B cell (primary cell): ENCODE data around the gene KRT73. TPM values are rescaled to one million over a fixed set of nuclear protein-coding genes. Genes with fewer than 3 reads are reported as not detected.

Source experiments
- ATAC-seq: fragments of 200-7000 bp; cut with Tn5 transposase; one replicate; pipeline ENCODE4 v1.10.0; 2021; ENCODE audit warnings: low read depth, mild to moderate bottlenecking, moderate number of reproducible peaks, moderate library complexity
- CTCF ChIA-PET: fragments of 350-600 bp; sonication (Branson Sonifier 250); formaldehyde crosslinking; loops from one replicate; lab custom pipeline; 2021; ENCODE audit warnings: antibody characterized with exemption, inconsistent platforms; lab: Charles Lee
- POLR2A ChIA-PET: fragments of 350-600 bp; sonication (Branson Sonifier 250); formaldehyde crosslinking; loops from one replicate; lab custom pipeline; 2021; ENCODE audit warnings: antibody characterized with exemption; lab: Charles Lee
- DNase-seq: peaks from one replicate; pipeline ENCODE4 v3.0.0; 2013
- H2AFZ ChIP-seq: 2 replicates; pipeline ENCODE4 v1.6.1; 2012; ENCODE audit warnings: mild to moderate bottlenecking, low read depth, low read length; ENCODE audit not compliant: insufficient read depth, poor library complexity, severe bottlenecking
- H3K27ac ChIP-seq, 2 donors: 1 replicate in 1 of 2; 2 replicates in 1 of 2; pipeline ENCODE4 v1.5.1; 2012 to 2013; ENCODE audit warnings: low read length in 2 of 2, mild to moderate bottlenecking in 2 of 2, moderate library complexity in 1 of 2
- H3K27me3 ChIP-seq, 4 experiments: fragments of 200-600 bp in 1 of 4; sonication (generic) in 1 of 4; replicated peaks in 1 of 4; 1 replicate in 2 of 4; 2 replicates in 2 of 4; pipeline versions ENCODE4 v1.6.1 to v1.7.0; 2013 to 2016; ENCODE audit warnings: low read length in 3 of 4, mild to moderate bottlenecking in 2 of 4, mixed read lengths in 1 of 4, moderate library complexity in 1 of 4; ENCODE audit not compliant: insufficient read depth in 4 of 4, control insufficient read depth in 3 of 4; ENCODE audit errors: control extremely low read depth in 1 of 4
- H3K36me3 ChIP-seq, 2 experiments: replicated peaks in 1 of 2; 1 replicate in 1 of 2; 2 replicates in 1 of 2; pipeline versions ENCODE4 v1.6.1 to v1.7.1; 2013; ENCODE audit warnings: low read length in 1 of 2; ENCODE audit not compliant: insufficient read depth in 2 of 2, control insufficient read depth in 1 of 2; ENCODE audit errors: control extremely low read depth in 1 of 2, extremely low read depth in 1 of 2
- H3K4me1 ChIP-seq, 2 donors: fragments of 200-600 bp in 1 of 2; sonication (generic) in 1 of 2; 1 replicate in 1 of 2; 2 replicates in 1 of 2; pipeline versions ENCODE4 v1.5.1 to v1.6.1; 2013 to 2017; ENCODE audit warnings: low read length in 2 of 2; ENCODE audit not compliant: control insufficient read depth in 2 of 2, insufficient read depth in 2 of 2
- H3K4me2 ChIP-seq: replicated peaks from 2 replicates; pipeline ENCODE3; 2012; ENCODE audit warnings: mild to moderate bottlenecking, low read depth, low read length; ENCODE audit not compliant: poor library complexity, severe bottlenecking
- H3K4me3 ChIP-seq, 5 experiments: fragments of 200-600 bp in 1 of 5; sonication (generic) in 1 of 5; 1 replicate in 3 of 5; 2 replicates in 2 of 5; pipeline versions ENCODE4 v1.5.1 to v1.7.0; 2011 to 2016; ENCODE audit warnings: low read length in 4 of 5, mild to moderate bottlenecking in 4 of 5, low read depth in 2 of 5, control low read depth in 1 of 5, moderate library complexity in 1 of 5; ENCODE audit not compliant: insufficient read depth in 1 of 5; ENCODE audit errors: control extremely low read depth in 1 of 5, extremely low read depth in 1 of 5
- H3K79me2 ChIP-seq: fragments of 200-600 bp; sonication (generic); one replicate; pipeline ENCODE4 v1.6.0; 2016; ENCODE audit warnings: low read length; ENCODE audit not compliant: control insufficient read depth, insufficient read depth
- H3K9ac ChIP-seq: fragments of 200-600 bp; sonication (generic); 2 replicates; pipeline ENCODE4 v1.6.1; 2017; ENCODE audit warnings: mild to moderate bottlenecking, low read length, moderate library complexity
- H3K9me3 ChIP-seq, 3 donors: one replicate each; pipeline versions ENCODE4 v1.6.1 to v1.7.1; 2013; ENCODE audit warnings: low read length in 2 of 3; ENCODE audit not compliant: control insufficient read depth in 2 of 3, insufficient read depth in 1 of 3; ENCODE audit errors: control extremely low read depth in 1 of 3
- H4K20me1 ChIP-seq: 2 replicates; pipeline ENCODE4 v1.6.0; 2012; ENCODE audit warnings: mild to moderate bottlenecking, low read length; ENCODE audit not compliant: insufficient read depth, control insufficient read depth, poor library complexity, severe bottlenecking
- H3K27ac Mint-ChIP-seq: one replicate; pipeline ENCODE4 v1.8.0; 2021; ENCODE audit warnings: mixed read lengths
- H3K27me3 Mint-ChIP-seq: one replicate; pipeline ENCODE4 v1.8.0; 2021; ENCODE audit warnings: mixed read lengths
- H3K4me1 Mint-ChIP-seq: one replicate; pipeline ENCODE4 v1.8.0; 2021; ENCODE audit warnings: mixed read lengths
- H3K4me3 Mint-ChIP-seq: one replicate; pipeline ENCODE4 v1.8.0; 2021; ENCODE audit warnings: mixed read lengths
- H3K9me3 Mint-ChIP-seq: one replicate; pipeline ENCODE4 v1.8.0; 2022; ENCODE audit warnings: mixed read lengths; ENCODE audit not compliant: insufficient read depth
- EZH2 ChIP-seq: IDR thresholded peaks from 2 replicates; pipeline ENCODE4 v1.6.1; 2012; ENCODE audit warnings: borderline replicate concordance, low read depth, mild to moderate bottlenecking, moderate library complexity, low read length; ENCODE audit not compliant: insufficient read depth, poor library complexity, severe bottlenecking
- WGBS: methylation state at CpG from one replicate; pipeline ENCODE4 v1.1.5; 2013; ENCODE audit warnings: missing lambda C conversion rate; ENCODE audit not compliant: insufficient coverage; 5-methylcytosine and 5-hydroxymethylcytosine counted together
- intact Hi-C: fragments of 100-400 bp; cut with micrococcal nuclease; formaldehyde crosslinking; loops from one replicate; pipeline ENCODE4 v1.10.0; 2022
- polyA plus RNA-seq: library from polyadenylated mRNA; depleted of rRNA; stranded (reverse); fragments of >200 nt; gene quantifications from 2 replicates; pipeline ENCODE4 v1.2.3, GENCODE V29; 2012
- total RNA-seq, 2 donors: library from RNA; stranded (reverse); fragments of 120-200 nt in 1 of 2; gene quantifications; 1 replicate in 1 of 2; 2 replicates in 1 of 2; pipeline versions ENCODE4 v1.2.3 to v1.2.4, GENCODE V29; 2013 to 2022
- TF ChIP-seq, protein P1 (sequence below): fragments of 200-600 bp; IDR thresholded peaks from one replicate; pipeline ENCODE4 v1.8.0; 2022; ENCODE audit warnings: antibody characterized with exemption, mild to moderate bottlenecking

Gene KRT73
- total and polyA plus RNA-seq, 2 donors (not counting 1 experiment from before 2014, with no cell fraction given) = 0.07 TPM; not detected in 1

- intact Hi-C loops = no loop called here
- no peak overlapping the region for H3K27ac Mint-ChIP-seq
- H3K9me3 Mint-ChIP-seq = no peaks in the 10 kb centered on the region
- H3K79me2 ChIP-seq = no peaks in the 10 kb centered on the region
- ChIA-PET POLR2A (no interaction called here), CTCF (no interaction called here)
- no peaks in the 10 kb centered on the region for H3K4me1 Mint-ChIP-seq
- no peak overlapping the region for H3K9ac ChIP-seq
- no peak overlapping the region for H3K4me3 Mint-ChIP-seq
- H3K4me2 ChIP-seq = no peak overlapping the region
- peaks cover 0 to 3% (median 0%) of the 10 kb centered on the region in 4 experiments for H3K27me3 ChIP-seq
- H2AFZ ChIP-seq = no peak overlapping the region
- no peaks in the 10 kb centered on the region for H3K4me1 ChIP-seq
- H3K9me3 ChIP-seq = peaks cover 0 to 9% (median 3%) of the 10 kb centered on the region in 3 donors
- DNase-seq (no peak), ATAC-seq (no peak)
- no peak overlapping the region for H3K4me3 ChIP-seq
- H3K27ac ChIP-seq = no peak overlapping the region
- no peaks in the 10 kb centered on the region for H3K36me3 ChIP-seq
- 80% methylated on average over 6 of the region's 6 CpGs for WGBS
- H3K27me3 Mint-ChIP-seq = peaks cover 6% of the 10 kb centered on the region
- no peak for TF ChIP-seq EZH2
- TF ChIP-seq, protein P1, sequence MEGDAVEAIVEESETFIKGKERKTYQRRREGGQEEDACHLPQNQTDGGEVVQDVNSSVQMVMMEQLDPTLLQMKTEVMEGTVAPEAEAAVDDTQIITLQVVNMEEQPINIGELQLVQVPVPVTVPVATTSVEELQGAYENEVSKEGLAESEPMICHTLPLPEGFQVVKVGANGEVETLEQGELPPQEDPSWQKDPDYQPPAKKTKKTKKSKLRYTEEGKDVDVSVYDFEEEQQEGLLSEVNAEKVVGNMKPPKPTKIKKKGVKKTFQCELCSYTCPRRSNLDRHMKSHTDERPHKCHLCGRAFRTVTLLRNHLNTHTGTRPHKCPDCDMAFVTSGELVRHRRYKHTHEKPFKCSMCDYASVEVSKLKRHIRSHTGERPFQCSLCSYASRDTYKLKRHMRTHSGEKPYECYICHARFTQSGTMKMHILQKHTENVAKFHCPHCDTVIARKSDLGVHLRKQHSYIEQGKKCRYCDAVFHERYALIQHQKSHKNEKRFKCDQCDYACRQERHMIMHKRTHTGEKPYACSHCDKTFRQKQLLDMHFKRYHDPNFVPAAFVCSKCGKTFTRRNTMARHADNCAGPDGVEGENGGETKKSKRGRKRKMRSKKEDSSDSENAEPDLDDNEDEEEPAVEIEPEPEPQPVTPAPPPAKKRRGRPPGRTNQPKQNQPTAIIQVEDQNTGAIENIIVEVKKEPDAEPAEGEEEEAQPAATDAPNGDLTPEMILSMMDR = no peak
- H4K20me1 ChIP-seq = no peaks in the 10 kb centered on the region
These were observed 30.7 kb upstream of the KRT73 start for GRCh38 chr12:52649066-52649465.

DNA sequence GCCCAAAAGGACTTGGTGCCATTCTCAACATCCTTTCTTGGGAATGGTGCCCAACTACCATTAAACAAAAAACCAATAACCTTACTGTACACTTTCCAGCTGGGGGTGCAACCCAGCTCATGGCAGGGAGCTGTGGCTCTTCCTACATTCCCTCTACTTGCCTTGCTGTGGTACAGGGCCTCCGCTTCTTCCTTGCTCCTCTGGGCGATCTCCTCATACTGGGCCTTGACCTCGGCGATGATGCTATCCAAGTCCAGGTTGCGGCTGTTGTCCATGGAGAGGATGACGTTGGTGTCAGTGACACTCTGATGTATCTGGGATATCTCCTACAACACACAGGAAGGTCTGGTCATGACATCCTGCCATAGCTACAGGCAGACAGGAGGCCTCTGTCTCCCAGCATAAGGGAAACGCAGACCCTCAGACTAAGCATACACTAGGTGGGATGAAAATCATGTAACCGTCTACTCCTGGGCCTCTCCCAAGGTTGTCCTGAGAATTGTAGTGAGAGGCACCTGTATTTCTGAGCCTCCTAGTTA is 29.7 kb upstream of the KRT73 start:
- no peaks in the 10 kb centered on the region for H3K4me1 ChIP-seq

More for the DNA sequence above, 29.7 kb upstream of the KRT73 start:
- Mint-ChIP-seq H3K9me3 (no peaks in the 10 kb centered on the region), H3K27me3 (peaks cover 7% of the 10 kb centered on the region), H3K27ac (no peak overlapping the region), H3K4me1 (no peaks in the 10 kb centered on the region), H3K4me3 (no peak overlapping the region)
- no peak for TF ChIP-seq EZH2
- TF ChIP-seq, protein P1 = no peak
- H3K27me3 ChIP-seq = peaks cover 0 to 3% (median 0%) of the 10 kb centered on the region in 4 experiments
- intact Hi-C loops = no loop called here
- no peaks in the 10 kb centered on the region for H3K79me2 ChIP-seq
- H4K20me1 ChIP-seq = no peaks in the 10 kb centered on the region
- H3K9me3 ChIP-seq = peaks cover 0 to 9% (median 3%) of the 10 kb centered on the region in 3 donors
- H3K27ac ChIP-seq = no peak overlapping the region
- WGBS = 92% methylated on average over 2 of the region's 8 CpGs
- CTCF ChIA-PET = no interaction called here
- no peak overlapping the region for H3K9ac ChIP-seq
- no peak for DNase-seq
- no peak overlapping the region for H3K4me2 ChIP-seq
- no peaks in the 10 kb centered on the region for H3K36me3 ChIP-seq
- no peak for ATAC-seq
- H2AFZ ChIP-seq = no peak overlapping the region
- POLR2A ChIA-PET = no interaction called here
- H3K4me3 ChIP-seq = no peak overlapping the region
